ENCODE results near the gene PAX4. TPM values are rescaled to one million over a fixed set of nuclear protein-coding genes. Genes with fewer than 3 reads are reported as not detected.

PAX4 gene
- total RNA-seq, 2 donors from 2014 or later: not detected

DNA sequence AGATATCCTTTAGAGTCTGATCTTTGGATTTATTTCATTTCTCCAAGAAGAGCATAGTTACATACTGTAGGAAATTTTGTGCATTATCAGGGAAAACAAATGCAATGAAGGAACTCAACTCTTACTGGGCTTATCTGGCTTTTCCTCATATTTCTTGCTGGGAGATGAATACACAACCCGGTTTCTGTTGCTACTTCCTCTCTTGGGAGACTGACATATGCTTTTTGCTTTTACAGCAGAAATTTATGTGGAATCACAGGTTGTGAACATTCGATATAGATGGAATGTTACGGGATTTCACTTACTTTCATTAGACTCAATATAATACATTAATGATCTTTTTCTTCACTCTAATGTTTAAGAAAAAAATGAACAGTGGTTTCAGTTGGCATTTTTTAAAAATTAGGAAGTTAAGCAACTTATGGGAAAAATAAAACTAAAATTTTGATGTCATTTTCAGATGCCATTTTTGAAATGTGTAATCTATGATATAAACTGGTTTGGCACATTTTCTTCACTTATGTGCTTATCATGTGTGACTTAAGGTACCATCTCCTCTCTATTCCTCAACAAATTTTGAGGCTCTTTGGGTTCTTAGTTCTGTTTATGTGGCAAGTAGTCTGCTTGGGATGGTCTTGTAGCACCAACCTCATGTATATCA is 41.2 kb upstream of the PAX4 start:
- ATAC-seq: no peak
- H3K27me3 ChIP-seq: no peaks in the 10 kb centered on the region
- H3K4me3 ChIP-seq: no peak overlapping the region
- H3K27ac ChIP-seq: no peak overlapping the region
- DNase-seq: no peak
- no peak for TF ChIP-seq POLR2A (IDR thresholded peaks at IDR 0.05)
- TF ChIP-seq, protein P1, sequence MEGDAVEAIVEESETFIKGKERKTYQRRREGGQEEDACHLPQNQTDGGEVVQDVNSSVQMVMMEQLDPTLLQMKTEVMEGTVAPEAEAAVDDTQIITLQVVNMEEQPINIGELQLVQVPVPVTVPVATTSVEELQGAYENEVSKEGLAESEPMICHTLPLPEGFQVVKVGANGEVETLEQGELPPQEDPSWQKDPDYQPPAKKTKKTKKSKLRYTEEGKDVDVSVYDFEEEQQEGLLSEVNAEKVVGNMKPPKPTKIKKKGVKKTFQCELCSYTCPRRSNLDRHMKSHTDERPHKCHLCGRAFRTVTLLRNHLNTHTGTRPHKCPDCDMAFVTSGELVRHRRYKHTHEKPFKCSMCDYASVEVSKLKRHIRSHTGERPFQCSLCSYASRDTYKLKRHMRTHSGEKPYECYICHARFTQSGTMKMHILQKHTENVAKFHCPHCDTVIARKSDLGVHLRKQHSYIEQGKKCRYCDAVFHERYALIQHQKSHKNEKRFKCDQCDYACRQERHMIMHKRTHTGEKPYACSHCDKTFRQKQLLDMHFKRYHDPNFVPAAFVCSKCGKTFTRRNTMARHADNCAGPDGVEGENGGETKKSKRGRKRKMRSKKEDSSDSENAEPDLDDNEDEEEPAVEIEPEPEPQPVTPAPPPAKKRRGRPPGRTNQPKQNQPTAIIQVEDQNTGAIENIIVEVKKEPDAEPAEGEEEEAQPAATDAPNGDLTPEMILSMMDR (IDR thresholded peaks at IDR 0.05): no peak
- no peaks in the 10 kb centered on the region for H3K9me3 ChIP-seq
- H3K36me3 ChIP-seq (replicated peaks in 1 of 2; ENCODE audit: insufficient read depth in 1 of 2, low read depth in 2 of 2): no peaks in the 10 kb centered on the region
- peaks cover 75% of the 10 kb centered on the region for H3K4me1 ChIP-seq
- 60 to 67% methylated on average over 3 of the region's 3 CpGs for WGBS, 2 donors
- intact Hi-C loops (cut with DNase I): no loop called here

DNA sequence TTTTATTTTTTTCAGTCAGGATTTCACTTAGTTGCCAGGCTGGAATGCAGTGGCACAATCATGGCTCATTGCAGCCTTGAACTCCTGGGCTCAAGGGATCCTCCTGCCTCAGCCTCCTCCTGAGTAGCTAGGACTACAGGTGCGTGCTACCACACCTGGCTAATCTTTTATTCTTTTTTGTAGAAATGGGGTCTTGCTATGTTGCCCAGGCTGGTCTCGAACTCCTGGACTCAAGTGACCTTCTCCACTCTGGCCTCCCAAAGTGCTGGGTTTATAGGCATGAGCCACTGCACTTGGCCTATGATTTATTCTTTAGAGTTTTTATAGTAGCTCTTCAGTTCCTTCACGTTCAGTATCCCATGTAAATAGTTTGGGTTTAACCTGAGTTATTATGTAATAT is 39.6 kb upstream of the PAX4 start:
- H3K27ac ChIP-seq: no peak overlapping the region
- H3K4me1 ChIP-seq: peaks cover 82% of the 10 kb centered on the region
- ATAC-seq: no peak
- no peak for DNase-seq
- H3K9me3 ChIP-seq: no peaks in the 10 kb centered on the region
- no peak for TF ChIP-seq POLR2A (IDR thresholded peaks at IDR 0.05)
- TF ChIP-seq, protein P1 (IDR thresholded peaks at IDR 0.05): no peak
- 72 to 75% methylated on average over 3 of the region's 3 CpGs for WGBS, 2 donors
- H3K4me3 ChIP-seq: no peak overlapping the region
- no peaks in the 10 kb centered on the region for H3K27me3 ChIP-seq
- intact Hi-C loops (cut with DNase I): no loop called here
- H3K36me3 ChIP-seq (replicated peaks in 1 of 2; ENCODE audit: insufficient read depth in 1 of 2, low read depth in 2 of 2): no peaks in the 10 kb centered on the region

DNA sequence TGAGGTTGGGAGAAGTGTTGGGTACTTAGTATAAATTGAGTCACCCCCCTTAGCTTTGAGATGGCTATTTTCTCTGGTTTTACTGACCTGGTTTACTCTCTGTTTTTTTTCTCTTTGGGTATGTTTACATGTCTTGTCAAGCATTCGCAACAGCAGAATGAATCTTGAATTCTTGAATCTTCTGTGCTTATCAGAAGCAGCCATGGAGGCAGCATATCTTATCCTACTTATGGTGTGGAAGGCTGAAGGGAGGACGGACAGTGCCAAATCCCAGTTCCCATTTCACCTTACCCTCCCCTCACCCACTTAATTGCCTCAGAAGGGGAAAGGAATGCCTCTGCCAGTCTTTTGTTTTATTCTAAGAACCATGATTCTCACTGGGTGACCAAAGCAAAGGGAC is 37.8 kb upstream of the PAX4 start:
- TF ChIP-seq, protein P1 (IDR thresholded peaks at IDR 0.05): no peak
- no peak for TF ChIP-seq POLR2A (IDR thresholded peaks at IDR 0.05)
- Histone ChIP-seq H3K27me3 (no peaks in the 10 kb centered on the region), H3K4me3 (no peak overlapping the region), H3K9me3 (no peaks in the 10 kb centered on the region), H3K4me1 (peaks cover 77% of the 10 kb centered on the region), H3K36me3 (replicated peaks in 1 of 2; ENCODE audit: insufficient read depth in 1 of 2, low read depth in 2 of 2) (no peaks in the 10 kb centered on the region), H3K27ac (no peak overlapping the region)
- intact Hi-C loops (cut with DNase I): no loop called here
- DNase-seq (no peak), ATAC-seq (no peak)
- 25 to 31% methylated on average over 2 of the region's 2 CpGs for WGBS, 2 donors

- intact Hi-C loops (cut with DNase I): no loop called here
- H3K36me3 ChIP-seq (replicated peaks in 1 of 2; ENCODE audit: insufficient read depth in 1 of 2, low read depth in 2 of 2): no peaks in the 10 kb centered on the region
Measured at GRCh38 chr7:127654404-127655394, 36.8 kb upstream of the PAX4 start.

More at GRCh38 chr7:127654404-127655394, 36.8 kb upstream of the PAX4 start:
- no peaks in the 10 kb centered on the region for H3K27me3 ChIP-seq
- 25 to 27% methylated on average over 5 of the region's 5 CpGs for WGBS, 2 donors
- ATAC-seq: no peak
- DNase-seq: no peak
- no peak overlapping the region for H3K4me3 ChIP-seq
- H3K27ac ChIP-seq: peak overlapping the region in 1 of 4 donors; percentile 4
- H3K4me1 ChIP-seq: peaks cover 78% of the 10 kb centered on the region
- no peaks in the 10 kb centered on the region for H3K9me3 ChIP-seq
- TF ChIP-seq, protein P1 (IDR thresholded peaks at IDR 0.05): peak in 1 of 7 experiments; percentile 10
- no peak for TF ChIP-seq POLR2A (IDR thresholded peaks at IDR 0.05)
